A549 (cell line): ENCODE results near the gene SLC22A2. TPM values are rescaled to one million over a fixed set of nuclear protein-coding genes. Genes with fewer than 3 reads are reported as not detected.
A peak's percentile ranks its signal among the peaks of the same experiment; 100 is the strongest.

ENCODE experiments used
- ATAC-seq, 2 experiments: fragments of 200-7000 bp in 1 of 2; fragments of >200 bp in 1 of 2; cut with Nextera tagmentation in 1 of 2; cut with Tn5 transposase in 1 of 2; 3 replicates each; pipeline versions ENCODE4 v1.8.0 to v1.9.1; 2018 to 2020; ENCODE audit warnings: mild to moderate bottlenecking in 1 of 2, moderate library complexity in 1 of 2
- CTCF ChIA-PET: fragments of 300-600 bp; sonication (Branson Sonifier 250); formaldehyde crosslinking; extraction: SDS; loops from one replicate; lab custom pipeline; 2021; ENCODE audit warnings: antibody characterized with exemption, inconsistent platforms; lab: Yijun Ruan, JAX
- POLR2A ChIA-PET: fragments of 350-600 bp; formaldehyde crosslinking; extraction: SDS; loops from one replicate; lab custom pipeline; 2021; ENCODE audit warnings: antibody characterized with exemption, inconsistent platforms; lab: Yijun Ruan, JAX
- DNase-seq, 2 experiments: peaks; one replicate each; pipeline versions ENCODE4 v3.0.0 to v3.0.0-alpha.2; 2011 to 2016; ENCODE audit warnings: low read depth in 1 of 2, low spot score in 1 of 2
- FAIRE-seq: peaks from 2 replicates; lab custom pipeline; 2011; peaks lifted over from hg19 to GRCh38; lab: Jason Lieb, UNC
- H3K27ac ChIP-seq, 2 experiments: fragments of >200 bp; sonication (Bioruptor Twin); formaldehyde crosslinking; 3 replicates each; pipeline ENCODE4 v1.5.1; 2016 to 2017
- H3K4me1 ChIP-seq: fragments of >200 bp; sonication (Bioruptor Twin); formaldehyde crosslinking; 3 replicates; pipeline ENCODE4 v1.6.1; 2016
- H3K4me2 ChIP-seq: fragments of >200 bp; sonication (Bioruptor Twin); formaldehyde crosslinking; 3 replicates; pipeline ENCODE4 v1.6.1; 2016
- H3K4me3 ChIP-seq: fragments of >200 bp; sonication (Bioruptor Twin); formaldehyde crosslinking; 3 replicates; pipeline ENCODE4 v1.5.1; 2016
- H3K9me3 ChIP-seq: fragments of >200 bp; sonication (Bioruptor Twin); formaldehyde crosslinking; 3 replicates; pipeline ENCODE4 v1.6.1; 2016
- BHLHE40 ChIP-seq: IDR thresholded peaks from 2 replicates; pipeline ENCODE4 v1.6.1; 2012; ENCODE audit warnings: low read depth, low read length, inconsistent platforms
- CBX2 ChIP-seq: fragments of 200-600 bp; sonication (generic); IDR thresholded peaks from 2 replicates; pipeline ENCODE4 v1.6.1; 2016; ENCODE audit warnings: low read depth, mild to moderate bottlenecking, borderline replicate concordance
- CBX8 ChIP-seq: fragments of 200-600 bp; sonication (generic); IDR thresholded peaks from 2 replicates; pipeline ENCODE4 v1.6.1; 2016
- EHF ChIP-seq: fragments of 250-450 bp; sonication (Bioruptor Pico); IDR thresholded peaks from 2 replicates; pipeline ENCODE4 v1.5.0; 2020; ENCODE audit warnings: mild to moderate bottlenecking
- EHMT2 ChIP-seq: fragments of 200-600 bp; sonication (generic); IDR thresholded peaks from 2 replicates; pipeline ENCODE4 v1.6.1; 2016; ENCODE audit warnings: antibody characterized with exemption, low read depth, mild to moderate bottlenecking, moderate library complexity
- FOSL2 ChIP-seq, 2 experiments: fragments of 450-650 bp in 1 of 2; fragments of >200 bp in 1 of 2; sonication (Bioruptor Twin) in 1 of 2; formaldehyde crosslinking; IDR thresholded peaks; 2 replicates each; pipeline versions ENCODE4 v1.5.0 to v1.6.1; 2016 to 2020; ENCODE audit warnings: mild to moderate bottlenecking in 1 of 2, moderate library complexity in 1 of 2
- HDAC2 ChIP-seq: fragments of 200-600 bp; sonication (generic); IDR thresholded peaks from 2 replicates; pipeline ENCODE4 v1.6.1; 2016
- HEYL ChIP-seq: fragments of 250-450 bp; sonication (Bioruptor Pico); IDR thresholded peaks from 2 replicates; pipeline ENCODE4 v1.8.0; 2021; ENCODE audit warnings: mild to moderate bottlenecking, moderate library complexity
- HOXA7 ChIP-seq: fragments of 250-450 bp; sonication (Bioruptor Pico); IDR thresholded peaks from 2 replicates; pipeline ENCODE4 v1.5.0; 2020; ENCODE audit warnings: mild to moderate bottlenecking, moderate library complexity
- HOXB5 ChIP-seq: fragments of 250-450 bp; sonication (Bioruptor Pico); IDR thresholded peaks from 2 replicates; pipeline ENCODE4 v1.5.0; 2020; ENCODE audit warnings: mild to moderate bottlenecking, moderate library complexity
- KDM5A ChIP-seq: fragments of 200-600 bp; sonication (generic); IDR thresholded peaks from 2 replicates; pipeline ENCODE4 v1.6.1; 2016; ENCODE audit warnings: antibody characterized with exemption, mild to moderate bottlenecking
- MAX ChIP-seq: IDR thresholded peaks from 2 replicates; pipeline ENCODE4 v1.6.1; 2012
- MAZ ChIP-seq: fragments of 150-350 bp; IDR thresholded peaks from 2 replicates; pipeline ENCODE4 v1.6.1; 2014; ENCODE audit warnings: antibody characterized with exemption, low read depth, low read length, borderline replicate concordance
- MYC ChIP-seq: IDR thresholded peaks from 2 replicates; pipeline ENCODE4 v1.6.1; 2012; ENCODE audit warnings: mild to moderate bottlenecking, inconsistent platforms, low read length, improper control_type of control experiment, borderline replicate concordance
- NFE2L2 ChIP-seq: fragments of 150-350 bp; conservative IDR thresholded peaks from 2 replicates; pipeline ENCODE4 v1.6.1; 2014; ENCODE audit warnings: low read length
- NR3C1 ChIP-seq: fragments of >200 bp; sonication (Bioruptor Twin); formaldehyde crosslinking; IDR thresholded peaks from 3 replicates; pipeline ENCODE4 v1.6.1; 2017
- PBX3 ChIP-seq: IDR thresholded peaks from 2 replicates; pipeline ENCODE4 v1.6.1; 2012
- POLR2A ChIP-seq: IDR thresholded peaks from 2 replicates; pipeline ENCODE4 v1.6.1; 2012; ENCODE audit warnings: mild to moderate bottlenecking, low read length
- POLR2AphosphoS2 ChIP-seq: conservative IDR thresholded peaks from 2 replicates; pipeline ENCODE4 v1.6.1; 2012; ENCODE audit warnings: low read length, improper control_type of control experiment, inconsistent platforms
- RAD21 ChIP-seq, 2 experiments: fragments of >200 bp in 1 of 2; sonication (Bioruptor Twin) in 1 of 2; formaldehyde crosslinking in 1 of 2; IDR thresholded peaks in 1 of 2; conservative IDR thresholded peaks in 1 of 2; 2 replicates in 1 of 2; 3 replicates in 1 of 2; pipeline ENCODE4 v1.6.1; 2012 to 2018; ENCODE audit warnings: inconsistent platforms in 1 of 2
- REST ChIP-seq: fragments of 200-600 bp; sonication (generic); IDR thresholded peaks from 2 replicates; pipeline ENCODE4 v1.6.1; 2016; ENCODE audit warnings: antibody characterized with exemption, mild to moderate bottlenecking, moderate library complexity
- RFX5 ChIP-seq: fragments of 450-650 bp; IDR thresholded peaks from 2 replicates; pipeline ENCODE4 v1.7.1; 2014; ENCODE audit warnings: antibody characterized with exemption, mild to moderate bottlenecking, moderate library complexity
- TFCP2L1 ChIP-seq: fragments of 250-450 bp; sonication (Bioruptor Pico); IDR thresholded peaks from 2 replicates; pipeline ENCODE4 v1.5.0; 2021; ENCODE audit warnings: mild to moderate bottlenecking
- TP53 ChIP-seq: fragments of 250-450 bp; sonication (Bioruptor Pico); IDR thresholded peaks from 2 replicates; pipeline ENCODE4 v1.5.0; 2021; ENCODE audit warnings: mild to moderate bottlenecking, moderate library complexity
- ZNF302 ChIP-seq: fragments of 250-450 bp; sonication (Bioruptor Pico); IDR thresholded peaks from 2 replicates; pipeline ENCODE4 v1.9.0; 2021; ENCODE audit warnings: inconsistent platforms, mild to moderate bottlenecking, moderate library complexity
- WGBS: methylation state at CpG from one replicate; pipeline ENCODE4 v1.1.6; 2017; ENCODE audit errors: missing lambda C conversion rate; 5-methylcytosine and 5-hydroxymethylcytosine counted together
- polyA plus RNA-seq, 4 experiments: library from polyadenylated mRNA; depleted of rRNA in 3 of 4; stranded (reverse); fragments of >200 nt; fragmentation: RNase III in 1 of 4; extraction: RNeasy Plus Mini Kit Qiagen cat#74134 plus additional on column Dnase treatment in 1 of 4; gene quantifications; 2 replicates in 3 of 4; 3 replicates in 1 of 4; pipeline ENCODE4 v1.2.3, GENCODE V29; 2011 to 2017
- TF ChIP-seq, protein P1 (sequence below): fragments of >200 bp; sonication (Bioruptor Twin); formaldehyde crosslinking; IDR thresholded peaks from 2 replicates; pipeline ENCODE4 v1.6.1; 2016
- TF ChIP-seq, protein P2 (sequence below): IDR thresholded peaks from 2 replicates; pipeline ENCODE4 v1.6.1; 2012; ENCODE audit warnings: low read depth, borderline replicate concordance

SLC22A2 gene
- polyA plus RNA-seq, 2 of the 4 experiments (the other 2 are of a cell fraction) = 0.04 TPM; not detected in 1

- ChIA-PET CTCF (no interaction called here), POLR2A (no interaction called here)
- peak overlapping the region in 1 of 2 experiments; percentile 66; a peak in 1 of 6 replicates for H3K27ac ChIP-seq
- H3K4me2 ChIP-seq = no peak overlapping the region
- no peak for TF ChIP-seq ZNF302 (CRISPR knock-in tag)
- no peak for TF ChIP-seq NR3C1
- no peak for TF ChIP-seq MAX
- TF ChIP-seq MAZ = no peak
- no peak for TF ChIP-seq TFCP2L1
- no peak for TF ChIP-seq EHMT2
- no peak for TF ChIP-seq EHF (CRISPR knock-in tag)
- no peak for TF ChIP-seq PBX3
- no peak for TF ChIP-seq NFE2L2
- no peak for TF ChIP-seq CBX8
- TF ChIP-seq BHLHE40 = no peak
- TF ChIP-seq, protein P1, sequence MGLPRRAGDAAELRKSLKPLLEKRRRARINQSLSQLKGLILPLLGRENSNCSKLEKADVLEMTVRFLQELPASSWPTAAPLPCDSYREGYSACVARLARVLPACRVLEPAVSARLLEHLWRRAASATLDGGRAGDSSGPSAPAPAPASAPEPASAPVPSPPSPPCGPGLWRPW = no peak
- TF ChIP-seq CBX2 = no peak
- no peak for TF ChIP-seq REST
- TF ChIP-seq TP53 (CRISPR knock-in tag) = no peak
- TF ChIP-seq HDAC2 = no peak
- no peak for TF ChIP-seq HEYL (CRISPR knock-in tag)
- TF ChIP-seq, all 56 proteins: peak for 0
- no peak overlapping the region for H3K4me3 ChIP-seq
- DNase-seq = no peak
- ATAC-seq = no peak
- no peak for FAIRE-seq
- H3K9me3 ChIP-seq = peaks cover 13% of the 10 kb centered on the region; the same call in 1 of the 3 replicates
- H3K4me1 ChIP-seq = peaks cover 15% of the 10 kb centered on the region; the same call in 2 of the 3 replicates
These were observed 61.0 kb downstream of the SLC22A2 start for GRCh38 chr6:160197662-160198061.

GRCh38 chr6:160194808-160195207 is 63.8 kb downstream of the SLC22A2 start:
- H3K4me2 ChIP-seq = no peak overlapping the region
- POLR2A ChIA-PET = no interaction called here
- peaks cover 15% of the 10 kb centered on the region; the same call in 2 of the 3 replicates for H3K4me1 ChIP-seq
- CTCF ChIA-PET = no interaction called here
- H3K9me3 ChIP-seq = peaks cover 17% of the 10 kb centered on the region; the same call in 1 of the 3 replicates
- WGBS = 28% methylated on average over 1 of the region's 1 CpG
- DNase-seq (no peak), FAIRE-seq (no peak), ATAC-seq (no peak)
- no peak overlapping the region for H3K4me3 ChIP-seq
- no peak for TF ChIP-seq MYC
- no peak for TF ChIP-seq FOSL2 (IDR thresholded peaks at IDR 0.05)
- TF ChIP-seq FOSL2 (CRISPR knock-in tag; IDR thresholded peaks at IDR 0.05) = no peak
- no peak for TF ChIP-seq RFX5
- no peak for TF ChIP-seq NFE2L2
- no peak for TF ChIP-seq KDM5A
- TF ChIP-seq, protein P1 = no peak
- no peak for TF ChIP-seq MAZ
- no peak for TF ChIP-seq POLR2A
- TF ChIP-seq HOXB5 (CRISPR knock-in tag) = no peak
- TF ChIP-seq HOXA7 (CRISPR knock-in tag) = no peak
- no peak for TF ChIP-seq POLR2AphosphoS2
- TF ChIP-seq, protein P2, sequence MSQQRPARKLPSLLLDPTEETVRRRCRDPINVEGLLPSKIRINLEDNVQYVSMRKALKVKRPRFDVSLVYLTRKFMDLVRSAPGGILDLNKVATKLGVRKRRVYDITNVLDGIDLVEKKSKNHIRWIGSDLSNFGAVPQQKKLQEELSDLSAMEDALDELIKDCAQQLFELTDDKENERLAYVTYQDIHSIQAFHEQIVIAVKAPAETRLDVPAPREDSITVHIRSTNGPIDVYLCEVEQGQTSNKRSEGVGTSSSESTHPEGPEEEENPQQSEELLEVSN = no peak
- TF ChIP-seq TFCP2L1 = no peak
- no peak for TF ChIP-seq RAD21 (conservative IDR thresholded peaks at IDR 0.05 in 1 of 2, IDR thresholded peaks at IDR 0.05 in 1 of 2)
- no peak for TF ChIP-seq EHF (CRISPR knock-in tag)
- H3K27ac ChIP-seq = no peak overlapping the region
